IMR-90 (cell line): ENCODE data around the gene RERE. TPM values are rescaled to one million over a fixed set of nuclear protein-coding genes. Genes with fewer than 3 reads are reported as not detected.

ENCODE experiments used
- ATAC-seq: fragments of 200-7000 bp; cut with Tn5 transposase; 2 replicates; pipeline ENCODE4 v1.9.1; 2020; ENCODE audit warnings: low read depth, mild to moderate bottlenecking, moderate library complexity
- BruUV-seq: library from RNA; stranded (reverse); fragments of 400-500 nt; replicated peaks from 2 replicates; lab custom pipeline; 2021; lab: Mats Ljungman, UMichigan
- CTCF ChIA-PET: fragments of 300-600 bp; formaldehyde crosslinking; extraction: SDS; loops from one replicate; lab custom pipeline; 2021; ENCODE audit warnings: antibody characterized with exemption; lab: Yijun Ruan, JAX
- POLR2A ChIA-PET: fragments of 300-600 bp; sonication (Branson Sonifier 250); formaldehyde crosslinking; loops from one replicate; lab custom pipeline; 2022; ENCODE audit warnings: antibody characterized with exemption; ENCODE audit not compliant: unreplicated experiment; lab: Charles Lee
- DNase-seq: peaks from one replicate; pipeline ENCODE4 v3.0.0; 2013
- H2AFZ ChIP-seq: replicated peaks from 2 replicates; pipeline ENCODE3; 2013; ENCODE audit warnings: low read length, mild to moderate bottlenecking; ENCODE audit not compliant: poor library complexity
- H2AK5ac ChIP-seq: 2 replicates; pipeline ENCODE4 v1.6.1; 2013; ENCODE audit warnings: low read depth, low read length, inconsistent platforms
- H2AK9ac ChIP-seq: replicated peaks from 2 replicates; pipeline ENCODE3; 2013; ENCODE audit warnings: mild to moderate bottlenecking, low read depth, low read length, moderate library complexity; ENCODE audit not compliant: poor library complexity
- H2BK120ac ChIP-seq: 2 replicates; pipeline ENCODE4 v1.6.1; 2013; ENCODE audit warnings: low read depth, low read length, inconsistent platforms
- H2BK15ac ChIP-seq: 3 replicates; pipeline ENCODE4 v1.6.1; 2013; ENCODE audit warnings: low read depth, low read length, inconsistent platforms
- H2BK20ac ChIP-seq: 2 replicates; pipeline ENCODE4 v1.6.1; 2013; ENCODE audit warnings: low read depth, mild to moderate bottlenecking, inconsistent platforms, low read length, moderate library complexity
- H2BK5ac ChIP-seq: 2 replicates; pipeline ENCODE4 v1.6.1; 2013; ENCODE audit warnings: mild to moderate bottlenecking, low read depth, low read length, inconsistent platforms; ENCODE audit not compliant: poor library complexity, severe bottlenecking
- H3K14ac ChIP-seq: replicated peaks from 2 replicates; pipeline ENCODE4 v1.6.1; 2013; ENCODE audit warnings: low read depth, low read length, inconsistent platforms
- H3K18ac ChIP-seq: 2 replicates; pipeline ENCODE4 v1.6.1; 2013; ENCODE audit warnings: low read depth, low read length, control low read depth
- H3K23ac ChIP-seq: 2 replicates; pipeline ENCODE4 v1.6.1; 2013; ENCODE audit warnings: low read depth, low read length, inconsistent platforms
- H3K27ac ChIP-seq: 2 replicates; pipeline ENCODE4 v1.5.1; 2013; ENCODE audit warnings: mild to moderate bottlenecking, control low read depth, low read length; ENCODE audit not compliant: insufficient read depth
- H3K27me3 ChIP-seq: 2 replicates; pipeline ENCODE4 v1.6.1; 2013; ENCODE audit warnings: low read length; ENCODE audit not compliant: control insufficient read depth, insufficient read depth
- H3K36me3 ChIP-seq: 2 replicates; pipeline ENCODE4 v1.6.1; 2013; ENCODE audit warnings: low read length, mixed read lengths; ENCODE audit not compliant: control insufficient read depth, insufficient read depth
- H3K4ac ChIP-seq: 2 replicates; pipeline ENCODE4 v1.6.1; 2013; ENCODE audit warnings: low read depth, low read length, inconsistent platforms
- H3K4me1 ChIP-seq: 2 replicates; pipeline ENCODE4 v1.6.1; 2013; ENCODE audit warnings: low read length, mixed read lengths; ENCODE audit not compliant: control insufficient read depth, insufficient read depth
- H3K4me2 ChIP-seq: 2 replicates; pipeline ENCODE4 v1.6.1; 2013; ENCODE audit warnings: low read depth, mild to moderate bottlenecking, control low read depth, low read length, moderate library complexity
- H3K4me3 ChIP-seq: 2 replicates; pipeline ENCODE4 v1.5.1; 2013; ENCODE audit warnings: low read depth, mild to moderate bottlenecking, control low read depth, low read length, moderate library complexity; ENCODE audit not compliant: insufficient read depth
- H3K56ac ChIP-seq: 2 replicates; pipeline ENCODE4 v1.6.1; 2013; ENCODE audit warnings: low read length, inconsistent platforms; ENCODE audit not compliant: insufficient read depth; ENCODE audit errors: extremely low read depth
- H3K79me1 ChIP-seq, 2 experiments: 2 replicates each; pipeline ENCODE4 v1.6.1; 2013; ENCODE audit warnings: low read length in 2 of 2, inconsistent platforms in 1 of 2, low read depth in 1 of 2
- H3K9ac ChIP-seq: 2 replicates; pipeline ENCODE4 v1.6.1; 2013; ENCODE audit warnings: low read depth, low read length, control low read depth
- H3K9me1 ChIP-seq: 2 replicates; pipeline ENCODE4 v1.6.1; 2013; ENCODE audit warnings: low read length, inconsistent platforms; ENCODE audit not compliant: insufficient read depth
- H3K9me3 ChIP-seq: 2 replicates; pipeline ENCODE4 v1.6.1; 2013; ENCODE audit warnings: low read length; ENCODE audit not compliant: control insufficient read depth, insufficient read depth
- H4K20me1 ChIP-seq: 2 replicates; pipeline ENCODE4 v1.6.1; 2013; ENCODE audit warnings: low read length, inconsistent platforms; ENCODE audit not compliant: insufficient read depth
- H4K5ac ChIP-seq: 2 replicates; pipeline ENCODE4 v1.6.1; 2013; ENCODE audit warnings: mild to moderate bottlenecking, low read depth, low read length, control low read depth
- H4K8ac ChIP-seq, 2 experiments: 2 replicates each; pipeline ENCODE4 v1.6.1; 2013; ENCODE audit warnings: low read depth in 2 of 2, low read length in 2 of 2, control low read depth in 1 of 2, inconsistent platforms in 1 of 2
- H4K91ac ChIP-seq: 2 replicates; pipeline ENCODE4 v1.6.1; 2013; ENCODE audit warnings: low read depth, low read length, inconsistent platforms; ENCODE audit not compliant: insufficient read depth
- BHLHE40 ChIP-seq: fragments of 150-350 bp; IDR thresholded peaks from 2 replicates; pipeline ENCODE4 v1.6.1; 2016; ENCODE audit warnings: mild to moderate bottlenecking, low read depth, low read length
- CHD1 ChIP-seq: IDR thresholded peaks from 2 replicates; pipeline ENCODE4 v1.6.1; 2012; ENCODE audit warnings: low read depth, low read length, improper control_type of control experiment
- CTCF ChIP-seq: conservative IDR thresholded peaks from 2 replicates; pipeline ENCODE4 v1.5.1; 2012; ENCODE audit warnings: mild to moderate bottlenecking, low read depth, low read length, improper control_type of control experiment
- ELK1 ChIP-seq: fragments of 150-350 bp; IDR thresholded peaks from 2 replicates; pipeline ENCODE4 v1.6.1; 2016; ENCODE audit warnings: low read depth, mild to moderate bottlenecking, low read length, moderate library complexity, borderline replicate concordance
- MAFK ChIP-seq: IDR thresholded peaks from 2 replicates; pipeline ENCODE4 v1.6.1; 2012; ENCODE audit warnings: low read depth, low read length, improper control_type of control experiment
- MXI1 ChIP-seq: IDR thresholded peaks from 2 replicates; pipeline ENCODE4 v1.6.1; 2012; ENCODE audit warnings: low read depth, mild to moderate bottlenecking, low read length, moderate library complexity, borderline replicate concordance
- NFE2L2 ChIP-seq: fragments of 150-350 bp; IDR thresholded peaks from 2 replicates; pipeline ENCODE4 v1.6.1; 2016; ENCODE audit warnings: low read depth, mild to moderate bottlenecking, low read length
- POLR2A ChIP-seq: IDR thresholded peaks from 2 replicates; pipeline ENCODE4 v1.6.1; 2012; ENCODE audit warnings: mild to moderate bottlenecking, low read depth, low read length
- RAD21 ChIP-seq: IDR thresholded peaks from 2 replicates; pipeline ENCODE4 v1.6.1; 2012; ENCODE audit warnings: low read length, improper control_type of control experiment
- RCOR1 ChIP-seq: IDR thresholded peaks from 2 replicates; pipeline ENCODE4 v1.6.1; 2012; ENCODE audit warnings: mild to moderate bottlenecking, low read length, improper control_type of control experiment; ENCODE audit not compliant: insufficient replicate concordance
- RFX5 ChIP-seq: IDR thresholded peaks from 2 replicates; pipeline ENCODE4 v1.8.0; 2012; ENCODE audit warnings: low read depth, mild to moderate bottlenecking, low read length, moderate library complexity
- SMC3 ChIP-seq: fragments of 150-350 bp; IDR thresholded peaks from 2 replicates; pipeline ENCODE4 v1.6.1; 2016; ENCODE audit warnings: low read depth, mild to moderate bottlenecking, antibody characterized with exemption, low read length, moderate library complexity
- WGBS, 2 experiments: methylation state at CpG; one replicate each; pipeline versions ENCODE4 v1.1.5 to v1.1.7; 2013; ENCODE audit warnings: missing lambda C conversion rate in 2 of 2; ENCODE audit not compliant: insufficient read length in 1 of 2; ENCODE audit errors: extremely low coverage in 2 of 2; 5-methylcytosine and 5-hydroxymethylcytosine counted together
- dilution Hi-C: fragments of 300-500 bp; cut with HindIII; formaldehyde crosslinking; loops from one replicate; pipeline ENCODE4 v1.14.3; 2018; ENCODE audit warnings: low sequenced_read_pairs; ENCODE audit not compliant: unreplicated experiment
- in situ Hi-C: fragments of 300-500 bp; cut with MboI; formaldehyde crosslinking; loops from 3 replicates; pipeline ENCODE4 v1.14.3; 2019; ENCODE audit warnings: low sequenced_read_pairs, inconsistent platforms, mixed read lengths
- intact Hi-C: fragments of 100-400 bp; cut with micrococcal nuclease; formaldehyde crosslinking; loops from 2 replicates; pipeline ENCODE4 v1.10.0; 2022
- polyA plus RNA-seq, 3 experiments: library from polyadenylated mRNA; depleted of rRNA; stranded (reverse); fragments of >200 nt; gene quantifications; 2 replicates each; pipeline ENCODE4 v1.2.3, GENCODE V29; 2012; ENCODE audit warnings: low replicate concordance in 1 of 3
- total RNA-seq: library from RNA; depleted of rRNA; stranded (reverse); fragments of >200 nt; gene quantifications from 2 replicates; pipeline ENCODE4 v1.2.3, GENCODE V29; 2012

Gene RERE
- total and polyA plus RNA-seq, 2 of the 4 experiments (the other 2 are of a cell fraction) = 11.5 to 25.1 TPM

GRCh38 chr1:8698012-8698630 lies 119.3 kb downstream of the RERE start:
- H2AFZ ChIP-seq = no peak overlapping the region
- H2AK5ac ChIP-seq = no peak overlapping the region
- no peak overlapping the region for H2BK20ac ChIP-seq
- H3K9me3 ChIP-seq = no peaks in the 10 kb centered on the region
- no peak overlapping the region for H4K91ac ChIP-seq
- no peaks in the 10 kb centered on the region; the same call in none of the 2 replicates for H3K9me1 ChIP-seq
- H3K4me1 ChIP-seq = peaks cover 7% of the 10 kb centered on the region
- no peak overlapping the region for H4K5ac ChIP-seq
- no peak overlapping the region for H2BK15ac ChIP-seq
- H3K36me3 ChIP-seq = no peaks in the 10 kb centered on the region; the same call in 1 of the 2 replicates
- H4K8ac ChIP-seq = no peak overlapping the region
- no peak overlapping the region for H2BK120ac ChIP-seq
- H3K27me3 ChIP-seq = no peaks in the 10 kb centered on the region
- H3K4ac ChIP-seq = no peak overlapping the region
- no peak for ATAC-seq
- no peak overlapping the region for H3K23ac ChIP-seq
- no peak overlapping the region for H3K56ac ChIP-seq
- ChIA-PET POLR2A (no interaction called here), CTCF (no interaction called here)
- intact Hi-C loops = no loop called here
- WGBS, 2 experiments = no CpG with 5 or more reads among the region's 3 CpGs
- dilution Hi-C loops = no loop called here
- no TSS peak for BruUV-seq
- H4K20me1 ChIP-seq = peaks cover 35% of the 10 kb centered on the region
- no peak overlapping the region for H3K9ac ChIP-seq
- peaks cover 11 to 64% of the 10 kb centered on the region in 2 experiments for H3K79me1 ChIP-seq
- no peak overlapping the region for H3K4me3 ChIP-seq
- H3K14ac ChIP-seq = no peak overlapping the region
- no peak overlapping the region for H2BK5ac ChIP-seq
- no peak overlapping the region for H3K27ac ChIP-seq
- no peak overlapping the region for H2AK9ac ChIP-seq
- peak overlapping the region; percentile 81 for H3K4me2 ChIP-seq
- TF ChIP-seq RFX5 (no peak), SMC3 (no peak), POLR2A (no peak), RAD21 (no peak), ELK1 (no peak), CHD1 (no peak), RCOR1 (no peak), CTCF (no peak), MXI1 (no peak), NFE2L2 (no peak), MAFK (no peak), BHLHE40 (no peak)
- no peak for DNase-seq
- in situ Hi-C loops = no loop called here
- H3K18ac ChIP-seq = no peak overlapping the region
